Colonic mucosa (tissue), 4 donors: ENCODE measurements around the gene DENND6B. TPM values are rescaled to one million over a fixed set of nuclear protein-coding genes. Genes with fewer than 3 reads are reported as not detected.

Experiments
- DNase-seq: peaks from one replicate; pipeline ENCODE4 v3.0.0-alpha.2; 2020
- H3K27ac ChIP-seq: fragments of 200-600 bp; one replicate; pipeline ENCODE4 v1.8.0; 2021
- H3K27me3 ChIP-seq: fragments of 200-600 bp; one replicate; pipeline ENCODE4 v1.8.0; 2021
- H3K36me3 ChIP-seq: fragments of 200-600 bp; one replicate; pipeline ENCODE4 v1.8.0; 2021
- H3K4me1 ChIP-seq: fragments of 200-600 bp; one replicate; pipeline ENCODE4 v1.8.0; 2021; ENCODE audit warnings: mild to moderate bottlenecking
- H3K4me3 ChIP-seq: fragments of 200-600 bp; one replicate; pipeline ENCODE4 v1.8.0; 2021
- H3K9ac ChIP-seq, 2 donors: one replicate each; pipeline ENCODE4 v1.7.0; 2013; ENCODE audit warnings: control low read depth in 2 of 2, low read depth in 2 of 2, low read length in 2 of 2
- H3K9me3 ChIP-seq: fragments of 200-600 bp; one replicate; pipeline ENCODE4 v1.8.0; 2021
- CTCF ChIP-seq: fragments of 200-600 bp; IDR thresholded peaks from one replicate; pipeline ENCODE4 v1.8.0; 2022; ENCODE audit warnings: antibody characterized with exemption, mild to moderate bottlenecking
- intact Hi-C: fragments of 100-400 bp; cut with DNase I; formaldehyde crosslinking; loops from one replicate; pipeline ENCODE4 v1.14.1; 2022
- total RNA-seq, 2 donors: library from RNA; stranded (reverse); fragmentation: NEBNext Ultra II Directional in 1 of 2; extraction: Animal tissue kit (Norgen Biotek cat#: 25700) in 1 of 2; gene quantifications; one replicate each; pipeline ENCODE4 v1.2.1, GENCODE V29; 2021
- donor health status: healthy.
- donor health status: DM: no; HTN: no; CAD: no.
- donor health status: DM: no; HTN: no; CAD: no.

The DENND6B gene
- total RNA-seq, 2 donors from 2014 or later, result 2.4 to 4.0 TPM

GRCh38 chr22:50310031-50310722, 16.6 kb downstream of the DENND6B start:
- H3K9ac ChIP-seq, result peak overlapping the region in 1 of 2 donors; percentile 5
- no peaks in the 10 kb centered on the region for H3K27me3 ChIP-seq
- no peak overlapping the region for H3K4me3 ChIP-seq
- no peak for TF ChIP-seq CTCF
- no peaks in the 10 kb centered on the region for H3K9me3 ChIP-seq
- peaks cover 13% of the 10 kb centered on the region for H3K4me1 ChIP-seq
- H3K36me3 ChIP-seq, result no peaks in the 10 kb centered on the region
- H3K27ac ChIP-seq, result no peak overlapping the region
- intact Hi-C loops, result no loop called here
- no peak for DNase-seq

GRCh38 chr22:50309601-50309991, 17.2 kb downstream of the DENND6B start:
- no peak for DNase-seq
- Histone ChIP-seq H3K4me3 (no peak overlapping the region), H3K27me3 (no peaks in the 10 kb centered on the region), H3K4me1 (peaks cover 13% of the 10 kb centered on the region), H3K36me3 (no peaks in the 10 kb centered on the region), H3K9ac (peak overlapping the region in 1 of 2 donors; percentile 5), H3K9me3 (no peaks in the 10 kb centered on the region), H3K27ac (no peak overlapping the region)
- intact Hi-C loops, result no loop called here
- TF ChIP-seq CTCF, result no peak

GRCh38 chr22:50308986-50309600, 17.7 kb downstream of the DENND6B start:
- DNase-seq, result no peak
- no peak for TF ChIP-seq CTCF
- intact Hi-C loops, result no loop called here
- peaks cover 15% of the 10 kb centered on the region for H3K4me1 ChIP-seq
- no peaks in the 10 kb centered on the region for H3K36me3 ChIP-seq
- peak overlapping the region; percentile 40 for H3K27ac ChIP-seq
- peak overlapping the region in 1 of 2 donors; percentile 31 for H3K9ac ChIP-seq
- no peaks in the 10 kb centered on the region for H3K27me3 ChIP-seq
- H3K9me3 ChIP-seq, result no peaks in the 10 kb centered on the region
- H3K4me3 ChIP-seq, result no peak overlapping the region

GRCh38 chr22:50308597-50308935, 18.2 kb downstream of the DENND6B start:
- H3K4me3 ChIP-seq, result no peak overlapping the region
- intact Hi-C loops, result no loop called here
- DNase-seq, result peak; percentile 72
- no peak for TF ChIP-seq CTCF
- H3K9me3 ChIP-seq, result no peaks in the 10 kb centered on the region
- H3K9ac ChIP-seq, result peak overlapping the region in 1 of 2 donors; percentile 63
- H3K27ac ChIP-seq, result peak overlapping the region; percentile 64
- H3K27me3 ChIP-seq, result no peaks in the 10 kb centered on the region
- peaks cover 21% of the 10 kb centered on the region for H3K4me1 ChIP-seq
- H3K36me3 ChIP-seq, result no peaks in the 10 kb centered on the region

- Histone ChIP-seq H3K36me3 (no peaks in the 10 kb centered on the region), H3K4me1 (peaks cover 26% of the 10 kb centered on the region), H3K27ac (peak overlapping the region; percentile 64), H3K4me3 (no peak overlapping the region), H3K27me3 (no peaks in the 10 kb centered on the region), H3K9me3 (no peaks in the 10 kb centered on the region), H3K9ac (peak overlapping the region; percentile 53 to 63)
- DNase-seq, result peak; percentile 42
- no peak for TF ChIP-seq CTCF
- intact Hi-C loops, result no loop called here
Measured at GRCh38 chr22:50307890-50308596, 18.8 kb downstream of the DENND6B start.
